Measurements from ENCODE around the gene HDHD5.

Gene HDHD5

DNA sequence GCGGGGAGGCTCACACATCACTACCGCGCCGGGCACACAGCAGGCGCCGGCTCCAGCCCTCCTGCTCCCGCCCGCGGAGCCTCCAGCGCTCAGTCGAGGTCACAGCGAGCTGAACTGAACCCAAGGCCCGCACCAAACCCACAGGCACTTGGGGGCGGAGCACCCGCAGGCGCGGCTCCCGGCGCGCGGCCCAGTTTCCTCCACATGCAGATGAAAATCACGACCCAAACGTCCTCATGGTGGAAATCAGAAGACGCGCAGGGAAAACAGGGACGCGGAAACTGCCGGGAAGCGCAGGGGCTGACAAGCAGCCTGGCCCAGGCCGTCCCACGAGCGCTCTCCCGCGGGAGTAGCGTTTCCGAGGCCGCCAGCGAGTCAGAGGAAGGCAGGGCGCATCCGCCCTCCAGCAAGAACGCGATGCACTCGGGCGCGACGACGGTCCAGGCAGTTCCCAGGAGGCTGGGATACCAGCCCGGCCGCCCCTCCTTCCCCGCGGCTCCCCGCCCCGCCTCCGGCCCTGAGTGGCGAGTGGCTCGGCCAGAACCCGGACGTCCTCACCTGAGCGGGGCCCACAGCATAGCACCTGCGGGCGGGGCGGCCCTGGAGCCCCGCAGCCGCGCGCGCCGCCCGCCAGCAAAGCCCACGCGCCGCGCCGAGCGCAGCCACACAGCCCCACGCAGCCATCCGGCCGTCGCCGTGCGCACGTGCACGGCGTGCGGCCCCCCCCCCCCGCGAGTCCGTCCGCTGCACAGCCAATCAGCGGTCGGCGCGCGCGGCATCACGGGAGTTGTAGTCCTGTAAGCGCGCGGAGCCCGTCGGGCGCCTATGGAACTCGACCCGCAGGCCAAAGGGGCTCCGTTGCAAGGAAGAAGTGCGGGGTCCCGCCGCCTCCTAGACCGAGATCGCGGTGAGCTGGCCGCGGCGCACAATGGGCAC lies at the start of gene HDHD5:
HDHD5 (minus strand) TSS at position 710 of the 936 bp plus-strand sequence; CDS start at position 684, 26 bp downstream.
- Mint-ChIP-seq H3K4me1 (peaks cover 23% of the 10 kb centered on the region), H3K27me3 (no peaks in the 10 kb centered on the region), H3K9me3 (no peaks in the 10 kb centered on the region), H3K27ac (peak within 1 kb of the TSS; percentile 84), H3K4me3 (peak within 1 kb of the TSS; percentile 85), H3K36me3 (no peaks in the 10 kb centered on the region)
- ATAC-seq: peak; percentile 95

- H3K27me3 Mint-ChIP-seq: no peaks in the 10 kb centered on the region
- peaks cover 37% of the 10 kb centered on the region for H3K36me3 Mint-ChIP-seq
- peak overlapping the region; percentile 64 for H3K27ac Mint-ChIP-seq
- no peak for ATAC-seq
- H3K9me3 Mint-ChIP-seq: no peaks in the 10 kb centered on the region
- no peaks in the 10 kb centered on the region for H3K4me1 Mint-ChIP-seq
- no peak overlapping the region for H3K4me3 Mint-ChIP-seq
These were observed 46.4 kb upstream of the HDHD5 start for GRCh38 chr22:17205432-17205831.

DNA sequence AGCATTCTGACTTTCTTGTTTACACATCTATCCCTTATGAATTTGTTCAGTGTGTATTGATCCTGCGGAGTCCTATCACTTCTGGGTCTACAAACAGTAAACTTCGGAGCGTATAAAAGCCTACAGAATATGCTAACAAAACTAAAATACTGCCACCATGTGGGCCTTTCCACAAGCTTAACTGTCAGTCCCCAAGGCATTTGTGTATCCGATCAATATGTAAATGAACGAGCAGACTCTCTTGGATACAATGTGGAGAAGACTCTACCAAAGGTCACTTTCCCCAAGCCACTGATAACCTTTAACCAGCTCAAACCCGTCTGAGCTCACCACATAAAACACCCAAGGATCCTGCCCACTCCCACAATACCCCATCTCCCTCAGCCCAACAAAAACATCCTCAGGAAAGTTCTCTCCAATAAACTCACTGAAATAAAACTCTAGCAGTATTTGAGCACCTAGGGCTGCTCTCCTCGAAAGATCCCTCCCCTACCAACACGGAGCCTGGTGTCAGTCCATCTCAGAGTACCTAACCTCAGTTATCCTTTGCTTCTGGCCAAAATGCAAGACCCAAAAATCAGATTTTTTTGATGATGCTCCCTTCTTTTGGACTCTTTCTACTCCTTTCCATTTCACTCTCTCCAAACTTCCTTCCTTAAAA lies 42.3 kb upstream of the HDHD5 start:
- no peaks in the 10 kb centered on the region for H3K4me1 Mint-ChIP-seq
- H3K36me3 Mint-ChIP-seq: peaks cover 32% of the 10 kb centered on the region
- H3K27ac Mint-ChIP-seq: no peak overlapping the region
- no peaks in the 10 kb centered on the region for H3K27me3 Mint-ChIP-seq
- H3K9me3 Mint-ChIP-seq: no peaks in the 10 kb centered on the region
- no peak overlapping the region for H3K4me3 Mint-ChIP-seq
- ATAC-seq: no peak

DNA sequence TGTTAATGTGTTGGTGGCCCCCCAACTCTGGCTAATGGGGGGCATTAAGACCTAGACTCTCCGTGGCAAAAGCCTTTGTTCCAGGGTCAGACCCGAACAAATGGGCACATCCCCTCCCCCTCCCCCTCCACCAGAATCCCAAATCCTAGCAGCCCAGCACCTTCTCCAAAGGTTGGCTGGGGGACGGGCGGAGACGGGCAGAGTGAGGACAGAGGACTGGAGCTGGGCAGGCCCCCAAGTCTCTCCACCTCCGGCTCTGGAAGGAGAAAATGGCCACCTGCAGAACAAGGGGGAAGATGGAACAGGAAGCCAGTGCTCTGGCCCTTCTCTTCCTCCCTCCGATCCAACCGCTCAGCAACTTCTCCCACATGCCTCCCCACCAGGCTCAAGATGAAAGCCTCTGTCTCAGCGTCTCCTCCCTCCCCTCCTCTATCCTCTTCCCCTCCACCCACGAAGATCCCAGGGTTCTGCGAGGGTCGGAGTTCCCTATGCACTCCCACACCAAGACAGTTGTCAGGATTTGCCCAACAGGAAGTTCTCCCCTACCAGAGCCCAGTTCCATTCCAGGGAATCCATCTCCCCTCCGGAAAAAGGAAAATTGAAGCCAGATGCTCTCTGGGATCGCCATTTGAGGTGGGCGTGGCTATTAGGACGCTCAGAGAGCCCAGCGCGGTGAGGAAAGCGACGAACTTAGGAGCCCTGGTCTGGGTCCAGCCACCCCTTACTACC lies 40.1 kb upstream of the HDHD5 start:
- H3K9me3 Mint-ChIP-seq: no peaks in the 10 kb centered on the region
- no peak overlapping the region for H3K27ac Mint-ChIP-seq
- H3K4me3 Mint-ChIP-seq: no peak overlapping the region
- H3K27me3 Mint-ChIP-seq: no peaks in the 10 kb centered on the region
- no peak for ATAC-seq
- H3K4me1 Mint-ChIP-seq: peaks cover 6% of the 10 kb centered on the region
- peaks cover 31% of the 10 kb centered on the region for H3K36me3 Mint-ChIP-seq

DNA sequence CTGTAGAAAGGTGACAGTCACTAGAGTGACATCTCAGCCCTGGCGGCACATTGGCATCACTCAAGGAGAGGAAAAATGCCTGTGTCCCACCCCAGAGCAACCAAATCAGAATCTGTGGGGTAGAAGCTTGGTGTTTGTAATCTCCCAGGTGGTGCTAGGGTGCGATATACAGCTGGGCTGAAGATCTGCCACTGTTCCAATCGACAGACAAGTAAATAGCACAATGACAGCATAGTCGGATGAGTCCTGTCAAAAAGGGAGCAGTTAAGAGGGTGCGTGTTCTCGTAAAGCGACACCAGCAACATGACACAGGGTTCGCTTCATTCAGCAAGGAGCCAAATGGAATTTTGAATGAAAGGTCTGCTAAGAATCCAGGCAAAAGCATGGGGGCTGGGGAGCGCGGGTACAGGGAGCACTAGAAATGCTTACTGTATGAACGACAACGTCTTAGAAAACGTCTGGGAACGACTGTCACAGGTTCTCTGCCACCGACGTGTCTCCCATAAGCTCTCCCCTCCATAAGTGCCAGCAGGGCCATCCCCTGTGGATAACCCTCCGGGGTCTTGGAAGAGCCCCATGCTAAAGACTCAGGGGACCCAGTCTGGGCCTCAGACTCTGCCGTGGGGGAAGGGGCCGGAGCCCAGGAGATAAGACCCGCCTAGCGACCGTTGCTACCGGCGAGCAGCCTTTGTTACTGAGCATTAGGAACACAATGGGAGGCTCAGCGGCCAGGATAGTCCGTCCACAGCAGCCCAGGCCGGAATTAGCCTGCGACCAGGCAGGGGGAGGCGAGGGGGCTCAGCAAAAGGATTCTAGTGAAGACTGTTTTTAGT lies 39.3 kb upstream of the HDHD5 start:
- Mint-ChIP-seq H3K27me3 (no peaks in the 10 kb centered on the region), H3K27ac (no peak overlapping the region), H3K36me3 (peaks cover 23% of the 10 kb centered on the region), H3K9me3 (no peaks in the 10 kb centered on the region), H3K4me1 (peaks cover 6% of the 10 kb centered on the region), H3K4me3 (no peak overlapping the region)
- ATAC-seq: no peak

DNA sequence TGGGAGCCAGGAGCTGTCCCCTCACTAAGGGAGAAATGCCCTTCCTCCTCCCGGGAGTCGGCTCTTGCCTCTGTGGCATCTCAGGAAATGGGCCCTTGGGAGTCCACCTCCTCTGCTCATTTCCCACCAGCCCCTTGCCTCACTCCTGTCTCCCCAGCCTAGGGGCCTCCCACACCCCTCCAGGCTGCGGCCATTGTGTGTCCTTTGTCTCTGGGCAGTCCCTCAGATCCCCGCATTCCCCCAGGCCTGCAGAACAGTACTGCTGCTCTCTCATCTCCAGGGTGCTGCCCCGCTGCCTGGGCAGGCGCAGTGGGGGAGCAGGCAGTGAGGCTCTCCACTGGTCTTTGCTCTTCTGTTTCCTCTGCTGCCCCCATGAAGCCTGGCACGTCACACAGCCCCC lies 35.1 kb upstream of the HDHD5 start:
- H3K36me3 Mint-ChIP-seq: peaks cover 17% of the 10 kb centered on the region
- peaks cover 6% of the 10 kb centered on the region for H3K4me1 Mint-ChIP-seq
- no peaks in the 10 kb centered on the region for H3K27me3 Mint-ChIP-seq
- no peak for ATAC-seq
- no peak overlapping the region for H3K4me3 Mint-ChIP-seq
- peak overlapping the region; percentile 41 for H3K27ac Mint-ChIP-seq
- H3K9me3 Mint-ChIP-seq: no peaks in the 10 kb centered on the region

DNA sequence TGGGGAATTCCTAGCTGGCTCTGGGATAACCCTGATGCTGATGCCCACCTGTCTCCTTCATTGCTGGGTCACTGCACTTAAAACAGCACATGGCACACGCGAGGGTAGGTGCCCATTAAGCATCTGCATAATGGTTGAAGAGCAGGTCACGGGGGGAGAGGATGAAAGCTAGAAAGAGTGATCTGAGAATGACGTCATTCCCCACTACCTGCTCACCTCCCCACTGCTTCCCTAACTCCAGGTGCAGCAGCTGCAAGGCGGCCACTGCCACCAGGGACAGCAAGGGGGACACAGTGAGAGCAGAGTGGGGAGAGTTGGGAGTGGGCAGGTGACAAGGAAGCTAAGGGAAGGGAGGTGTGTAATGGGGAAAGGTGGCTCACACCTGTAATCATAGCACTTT lies 33.1 kb upstream of the HDHD5 start:
- Mint-ChIP-seq H3K27me3 (no peaks in the 10 kb centered on the region), H3K27ac (peak overlapping the region; percentile 48), H3K36me3 (peaks cover 17% of the 10 kb centered on the region), H3K4me1 (peaks cover 6% of the 10 kb centered on the region), H3K9me3 (no peaks in the 10 kb centered on the region), H3K4me3 (no peak overlapping the region)
- no peak for ATAC-seq

GRCh38 chr22:17191163-17191784 lies 32.2 kb upstream of the HDHD5 start:
- ATAC-seq: no peak
- peaks cover 6% of the 10 kb centered on the region for H3K4me1 Mint-ChIP-seq
- no peak overlapping the region for H3K4me3 Mint-ChIP-seq
- peak overlapping the region; percentile 48 for H3K27ac Mint-ChIP-seq
- H3K9me3 Mint-ChIP-seq: no peaks in the 10 kb centered on the region
- peaks cover 17% of the 10 kb centered on the region for H3K36me3 Mint-ChIP-seq
- H3K27me3 Mint-ChIP-seq: no peaks in the 10 kb centered on the region

DNA sequence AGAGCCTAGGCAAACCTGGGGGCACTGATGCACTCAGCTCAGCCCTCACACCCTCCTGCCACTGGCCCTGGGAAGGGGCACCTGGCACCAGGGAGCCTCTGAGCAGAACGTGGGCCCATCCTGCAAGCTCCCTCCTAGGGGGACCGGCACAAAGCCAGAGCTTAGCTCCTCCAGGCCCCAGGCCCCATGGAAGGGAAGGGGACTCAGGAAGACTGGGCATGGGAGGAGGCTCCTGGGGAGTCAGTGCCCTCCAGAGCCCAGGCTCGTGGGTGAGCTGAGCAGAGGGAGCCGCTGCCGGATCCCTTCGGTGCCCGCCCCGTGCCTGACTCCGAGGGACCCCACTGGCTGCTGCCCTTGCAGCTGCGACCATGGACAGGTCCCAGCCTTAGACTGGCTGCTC lies 31.6 kb upstream of the HDHD5 start:
- peaks cover 6% of the 10 kb centered on the region for H3K4me1 Mint-ChIP-seq
- H3K27me3 Mint-ChIP-seq: no peaks in the 10 kb centered on the region
- no peak for ATAC-seq
- no peaks in the 10 kb centered on the region for H3K9me3 Mint-ChIP-seq
- peaks cover 23% of the 10 kb centered on the region for H3K36me3 Mint-ChIP-seq
- H3K27ac Mint-ChIP-seq: no peak overlapping the region
- no peak overlapping the region for H3K4me3 Mint-ChIP-seq

DNA sequence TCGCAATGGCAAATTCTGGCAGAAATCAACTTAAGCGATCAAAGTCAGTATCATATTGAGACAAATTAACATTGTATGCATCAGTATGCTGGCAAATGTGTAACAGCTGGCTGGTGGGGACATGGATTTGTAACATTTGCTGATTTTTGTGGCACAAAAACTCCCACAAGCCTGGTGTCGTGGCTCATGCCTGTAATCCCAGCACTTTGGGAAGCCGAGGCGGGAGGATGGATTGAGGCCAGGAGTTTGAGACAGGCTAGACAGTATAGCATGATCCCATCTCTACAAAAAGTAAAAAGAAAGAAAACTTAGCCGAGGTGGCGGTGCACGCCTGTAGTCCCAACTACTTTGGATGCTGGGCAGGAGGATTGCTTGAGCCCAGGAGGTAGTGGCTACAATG lies 17.6 kb upstream of the HDHD5 start:
- no peak overlapping the region for H3K27ac Mint-ChIP-seq

DNA sequence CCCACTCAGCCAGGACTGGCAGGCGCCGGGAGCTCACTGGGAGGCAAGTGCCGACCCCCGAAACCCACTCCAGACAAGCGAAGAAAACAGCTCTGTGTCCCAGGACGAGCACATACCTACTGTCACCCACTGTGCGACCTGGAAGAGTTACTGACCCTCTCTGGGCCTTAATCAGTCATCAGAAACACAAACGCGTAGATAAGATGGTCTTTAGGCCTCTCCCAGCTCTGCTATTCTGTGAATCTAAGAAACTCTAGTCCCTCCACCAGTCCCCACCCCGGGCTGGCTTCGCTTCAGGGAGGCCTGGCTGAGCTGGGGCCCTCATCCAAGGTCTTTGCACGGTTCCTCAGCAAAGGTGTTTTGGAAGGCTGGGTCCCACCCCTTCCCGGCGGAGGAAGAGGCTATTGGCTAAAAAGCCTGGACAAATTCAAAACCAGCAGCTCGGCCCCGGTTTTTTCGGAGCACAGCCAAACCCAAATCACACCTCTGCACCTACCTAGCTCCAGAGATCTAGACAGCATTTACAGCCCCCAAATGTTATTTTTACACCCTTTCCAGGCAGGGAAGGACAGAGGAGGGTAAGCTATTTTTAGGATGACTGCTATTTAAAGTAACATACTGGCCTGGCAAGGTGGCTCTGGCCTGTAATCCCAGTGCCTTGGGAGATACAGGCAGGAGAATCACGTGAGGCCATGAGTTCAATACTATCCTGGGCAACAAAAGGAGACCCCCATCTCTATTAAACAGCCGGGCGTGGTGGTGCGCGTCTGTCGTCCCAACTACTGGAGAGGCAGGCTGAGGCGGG lies 13.2 kb upstream of the HDHD5 start:
- no peak for ATAC-seq
- H3K4me1 Mint-ChIP-seq: peaks cover 7% of the 10 kb centered on the region
- no peaks in the 10 kb centered on the region for H3K36me3 Mint-ChIP-seq
- H3K27ac Mint-ChIP-seq: peak overlapping the region; percentile 74
- no peaks in the 10 kb centered on the region for H3K27me3 Mint-ChIP-seq
- no peaks in the 10 kb centered on the region for H3K9me3 Mint-ChIP-seq
- peak overlapping the region; percentile 82 for H3K4me3 Mint-ChIP-seq

More for the DNA sequence above, 17.6 kb upstream of the HDHD5 start:
- peaks cover 25% of the 10 kb centered on the region for H3K36me3 Mint-ChIP-seq
- no peaks in the 10 kb centered on the region for H3K4me1 Mint-ChIP-seq
- no peaks in the 10 kb centered on the region for H3K9me3 Mint-ChIP-seq
- H3K4me3 Mint-ChIP-seq: no peak overlapping the region
- H3K27me3 Mint-ChIP-seq: no peaks in the 10 kb centered on the region
- ATAC-seq: no peak

- Mint-ChIP-seq H3K27me3 (no peaks in the 10 kb centered on the region), H3K36me3 (no peaks in the 10 kb centered on the region), H3K27ac (peak overlapping the region; percentile 74), H3K4me3 (peak overlapping the region; percentile 82), H3K4me1 (peaks cover 7% of the 10 kb centered on the region), H3K9me3 (no peaks in the 10 kb centered on the region)
- ATAC-seq: peak; percentile 98
These were observed 12.3 kb upstream of the HDHD5 start for GRCh38 chr22:17171153-17172028.

DNA sequence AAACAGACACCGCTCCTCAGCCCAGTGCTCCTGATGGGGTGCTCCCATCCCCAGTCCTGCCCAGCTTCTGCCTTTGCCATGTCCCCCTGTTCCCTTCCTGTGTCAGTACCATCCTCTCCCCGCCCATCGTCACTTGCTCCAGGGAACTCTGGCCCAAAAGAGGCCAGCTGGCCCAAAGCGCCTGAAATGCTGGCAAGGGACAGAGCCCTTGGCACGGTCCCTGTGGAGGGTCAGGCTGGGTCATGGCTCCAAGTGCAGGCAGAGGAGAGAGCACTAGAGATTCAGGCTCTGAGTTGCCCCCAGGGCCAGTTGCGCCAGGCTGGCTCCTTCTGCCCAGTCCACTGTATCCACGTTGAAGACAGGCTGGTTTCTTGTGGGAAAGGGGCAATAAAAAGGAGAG lies 8.4 kb upstream of the HDHD5 start:
- no peak overlapping the region for H3K27ac Mint-ChIP-seq
- no peaks in the 10 kb centered on the region for H3K36me3 Mint-ChIP-seq
- H3K4me1 Mint-ChIP-seq: peaks cover 7% of the 10 kb centered on the region
- no peaks in the 10 kb centered on the region for H3K9me3 Mint-ChIP-seq
- H3K4me3 Mint-ChIP-seq: no peak overlapping the region
- ATAC-seq: no peak
- no peaks in the 10 kb centered on the region for H3K27me3 Mint-ChIP-seq
